Measurements from ENCODE around the gene PLEKHA8.

DNA sequence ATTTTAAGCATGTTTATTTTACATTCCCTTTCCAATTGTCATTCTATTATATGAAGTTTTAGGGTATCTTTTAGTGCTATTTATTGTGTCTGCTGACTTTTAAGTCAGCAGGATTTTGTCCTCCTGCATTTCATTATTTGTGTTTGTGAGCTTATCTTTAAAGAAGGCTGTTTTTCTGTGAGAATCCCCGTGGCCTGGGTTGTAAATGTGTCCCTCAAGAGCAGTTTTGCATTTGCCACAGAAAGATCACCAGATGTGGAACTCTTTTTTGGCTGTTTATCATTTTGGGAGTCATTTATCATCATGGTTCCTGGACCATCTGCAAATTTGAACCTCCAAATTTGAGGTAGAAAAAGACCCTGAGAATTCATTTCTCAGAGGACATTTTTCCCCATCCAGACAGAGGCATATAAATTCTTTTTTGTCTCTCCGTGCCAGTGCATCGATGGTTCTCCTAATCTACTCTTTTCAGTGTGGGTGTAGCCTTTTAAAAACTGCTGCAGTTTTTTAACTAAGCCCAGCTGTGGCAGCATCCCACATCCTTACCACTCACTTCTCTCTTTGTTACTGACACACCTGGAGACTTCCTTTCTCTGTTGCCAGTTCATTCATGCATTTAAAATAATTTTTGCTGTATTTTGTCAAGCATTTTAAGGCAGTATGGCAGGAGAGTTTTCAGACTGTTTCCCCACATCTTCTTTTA, 86.5 kb downstream of the PLEKHA8 start:
- TF ChIP-seq, protein P1, sequence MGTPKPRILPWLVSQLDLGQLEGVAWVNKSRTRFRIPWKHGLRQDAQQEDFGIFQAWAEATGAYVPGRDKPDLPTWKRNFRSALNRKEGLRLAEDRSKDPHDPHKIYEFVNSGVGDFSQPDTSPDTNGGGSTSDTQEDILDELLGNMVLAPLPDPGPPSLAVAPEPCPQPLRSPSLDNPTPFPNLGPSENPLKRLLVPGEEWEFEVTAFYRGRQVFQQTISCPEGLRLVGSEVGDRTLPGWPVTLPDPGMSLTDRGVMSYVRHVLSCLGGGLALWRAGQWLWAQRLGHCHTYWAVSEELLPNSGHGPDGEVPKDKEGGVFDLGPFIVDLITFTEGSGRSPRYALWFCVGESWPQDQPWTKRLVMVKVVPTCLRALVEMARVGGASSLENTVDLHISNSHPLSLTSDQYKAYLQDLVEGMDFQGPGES (IDR thresholded peaks at IDR 0.05): no peak
- TF ChIP-seq, protein P2, sequence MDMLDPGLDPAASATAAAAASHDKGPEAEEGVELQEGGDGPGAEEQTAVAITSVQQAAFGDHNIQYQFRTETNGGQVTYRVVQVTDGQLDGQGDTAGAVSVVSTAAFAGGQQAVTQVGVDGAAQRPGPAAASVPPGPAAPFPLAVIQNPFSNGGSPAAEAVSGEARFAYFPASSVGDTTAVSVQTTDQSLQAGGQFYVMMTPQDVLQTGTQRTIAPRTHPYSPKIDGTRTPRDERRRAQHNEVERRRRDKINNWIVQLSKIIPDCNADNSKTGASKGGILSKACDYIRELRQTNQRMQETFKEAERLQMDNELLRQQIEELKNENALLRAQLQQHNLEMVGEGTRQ (IDR thresholded peaks at IDR 0.05; ENCODE audit: borderline replicate concordance, low read depth, low read length): no peak
- TF ChIP-seq EED (IDR thresholded peaks at IDR 0.05; ENCODE audit: low read depth): no peak
- no peak for TF ChIP-seq JUNB (IDR thresholded peaks at IDR 0.05)
